HG02884 (cell line): ENCODE data around the gene HLF.

Source experiments
- ATAC-seq: cut with Tn5 transposase; IDR thresholded peaks from one replicate; pipeline ENCODE4 v1.9.1; 2021; ENCODE audit warnings: mild to moderate bottlenecking, moderate library complexity; ENCODE audit not compliant: unreplicated experiment

HLF gene

GRCh38 chr17:55254375-55254774 lies 10.4 kb upstream of the HLF start:
- ATAC-seq = no peak

DNA sequence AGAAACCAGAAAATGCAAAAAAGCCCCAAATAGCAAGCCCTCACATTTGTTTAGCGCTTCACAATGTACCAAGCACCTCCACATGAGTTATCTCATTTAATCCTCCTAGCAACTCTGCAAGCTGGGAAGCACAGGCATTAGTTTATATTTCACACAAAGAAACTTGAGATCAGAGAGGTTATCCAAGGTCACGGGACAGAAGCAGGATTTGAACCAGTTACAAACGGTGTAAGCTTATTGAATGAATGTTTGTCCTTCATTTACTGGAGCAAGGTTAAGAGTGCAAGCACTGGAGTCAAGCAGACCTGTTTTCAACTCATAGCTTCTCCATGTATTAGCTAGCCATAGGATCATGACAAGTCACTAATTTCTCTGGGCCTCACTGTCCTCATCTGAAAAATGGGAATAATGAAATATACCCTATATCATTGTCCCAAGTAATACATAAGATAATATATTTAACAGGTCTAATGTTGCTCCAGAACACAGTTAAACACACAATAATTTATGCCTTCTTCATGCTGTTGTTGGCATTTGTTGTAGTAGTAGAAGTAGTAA lies 6.1 kb upstream of the HLF start:
- no peak for ATAC-seq

- ATAC-seq = no peak
These were observed 5.1 kb upstream of the HLF start for GRCh38 chr17:55259684-55260111.

- no peak for ATAC-seq
These were observed 3.4 kb upstream of the HLF start for GRCh38 chr17:55261311-55261710.

DNA sequence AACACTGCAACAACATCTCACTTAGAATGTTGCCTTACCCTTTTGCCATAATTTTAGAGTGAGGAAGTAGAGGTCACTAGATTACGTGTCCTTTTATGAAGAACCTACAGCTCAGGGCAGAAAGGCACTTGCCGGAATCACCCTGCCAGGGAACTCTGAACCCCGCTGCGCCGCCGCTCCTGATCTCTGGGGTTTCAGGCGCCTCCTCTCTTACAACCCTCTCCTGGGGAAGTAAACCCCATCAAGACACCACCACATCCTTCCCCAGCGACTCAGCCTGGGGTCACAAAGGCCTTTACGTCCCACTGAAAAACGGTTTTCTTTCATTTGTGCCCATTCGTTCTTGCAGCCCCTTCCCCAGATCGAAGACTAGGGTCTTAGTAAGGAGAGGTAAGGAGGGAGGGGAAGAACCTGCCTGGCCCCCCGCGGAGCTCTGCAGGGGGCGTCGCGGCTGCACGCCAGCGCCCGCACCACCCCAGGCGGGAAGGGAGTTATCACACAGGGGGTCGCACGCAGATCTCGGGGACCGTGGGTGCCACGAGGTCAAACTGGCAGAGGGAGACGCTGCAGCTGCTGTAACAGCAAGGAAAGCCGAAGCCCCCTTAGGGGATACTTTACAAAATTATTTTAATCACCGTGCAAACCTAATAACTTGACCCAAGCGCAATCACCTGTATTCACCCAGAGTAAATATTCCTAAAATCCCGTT lies 1.0 kb upstream of the HLF start:
- ATAC-seq = no peak

DNA sequence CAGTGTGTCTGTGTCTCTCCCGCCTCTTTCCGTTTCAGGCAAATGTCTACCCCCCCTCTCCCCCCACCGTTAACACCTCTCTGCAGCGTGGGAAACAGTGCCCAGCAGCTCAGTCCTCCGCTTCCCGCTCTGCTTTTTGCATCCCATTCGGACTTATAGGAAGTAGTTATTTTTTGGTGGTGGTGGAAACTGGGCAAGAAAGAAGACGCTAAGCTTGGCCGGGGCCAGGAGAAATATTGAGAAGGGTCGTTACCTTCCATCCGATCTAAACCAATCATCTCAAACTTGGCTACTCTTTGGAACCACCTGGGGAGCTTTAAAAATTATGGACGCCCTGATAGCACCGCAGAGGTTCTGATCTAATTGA lies 499 bp upstream of the HLF start:
- ATAC-seq = no peak

GRCh38 chr17:55265311-55266021 lies 706 bp downstream of the HLF start:
- no peak for ATAC-seq

GRCh38 chr17:55266051-55266957 lies 1.5 kb downstream of the HLF start:
- no peak for ATAC-seq

DNA sequence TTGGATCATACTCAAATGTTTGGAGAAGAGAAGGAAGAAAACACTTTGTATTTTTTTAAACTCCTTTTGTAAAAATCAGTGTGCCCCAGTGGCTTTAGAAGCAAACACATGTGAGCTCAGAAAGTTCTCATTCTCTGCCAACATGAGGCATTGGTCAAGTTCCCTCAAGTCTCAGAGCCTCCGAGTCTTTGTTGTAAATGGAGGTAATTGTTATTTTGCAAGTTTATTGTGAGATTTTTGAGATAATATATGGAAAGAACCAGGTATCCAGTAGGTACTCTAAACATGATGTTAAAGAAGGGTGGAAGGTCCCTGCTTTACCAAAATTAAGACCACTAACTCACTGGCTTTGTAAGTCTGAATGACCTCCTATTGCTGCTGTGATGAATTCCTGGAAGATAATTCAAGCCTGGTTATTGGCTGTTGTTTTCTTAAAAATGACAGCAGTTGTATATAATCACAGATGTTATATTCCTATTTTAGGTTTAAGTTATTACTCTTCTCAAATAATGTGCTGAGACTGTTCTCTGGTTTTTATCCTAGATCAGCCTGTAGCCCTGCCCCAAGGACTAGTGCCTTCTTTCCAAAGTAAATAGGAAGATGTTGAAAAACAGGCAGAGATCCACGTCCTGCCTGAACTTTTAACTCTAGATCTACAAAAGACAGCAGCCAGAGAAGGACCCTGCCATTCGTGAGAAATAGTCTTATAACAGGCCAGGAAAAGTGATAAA lies 2.4 kb downstream of the HLF start:
- ATAC-seq = no peak

- ATAC-seq = no peak
These were observed 3.3 kb downstream of the HLF start for GRCh38 chr17:55267777-55268648.

GRCh38 chr17:55268649-55269480 lies 4.1 kb downstream of the HLF start:
- ATAC-seq = no peak

GRCh38 chr17:55269894-55270293 lies 5.1 kb downstream of the HLF start:
- ATAC-seq = no peak

GRCh38 chr17:55271223-55271571 lies 6.4 kb downstream of the HLF start:
- no peak for ATAC-seq

DNA sequence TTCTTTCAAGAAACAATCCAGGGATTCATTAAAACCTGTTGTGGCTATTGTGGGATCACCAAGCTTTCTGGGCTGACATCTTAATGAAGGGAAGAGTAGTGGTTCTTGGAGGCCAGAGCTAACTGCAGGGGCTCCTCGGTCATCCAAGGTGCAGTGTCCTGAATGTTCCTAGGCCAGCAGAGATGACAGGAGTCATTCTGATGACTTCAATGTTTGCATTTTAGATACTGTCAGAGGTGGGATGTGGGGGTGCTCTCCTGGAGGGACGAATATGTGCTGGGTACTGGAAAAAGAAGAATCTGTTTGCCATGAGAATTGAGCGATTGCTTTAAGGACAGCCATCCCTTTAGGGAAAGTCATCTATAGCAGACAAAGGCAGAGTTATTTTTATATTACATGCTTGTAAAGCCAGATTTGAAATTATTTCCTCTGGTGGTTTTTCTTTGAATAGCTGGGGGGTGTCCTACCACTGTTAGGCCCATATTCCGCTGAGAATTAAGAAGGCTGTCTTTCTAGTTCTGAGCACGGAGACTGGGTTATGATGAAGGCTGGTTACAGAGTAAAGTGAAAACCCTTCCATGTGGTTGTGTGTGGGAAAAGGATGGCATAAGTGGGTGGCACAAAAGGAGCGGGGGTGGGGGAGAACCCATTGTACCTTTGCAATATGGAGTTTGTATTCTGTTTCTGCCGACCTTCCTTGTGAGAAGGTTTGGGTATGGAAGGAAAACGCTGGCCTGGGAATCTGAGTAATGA lies 7.4 kb downstream of the HLF start:
- no peak for ATAC-seq

GRCh38 chr17:55272711-55273578 lies 8.2 kb downstream of the HLF start:
- ATAC-seq = no peak

DNA sequence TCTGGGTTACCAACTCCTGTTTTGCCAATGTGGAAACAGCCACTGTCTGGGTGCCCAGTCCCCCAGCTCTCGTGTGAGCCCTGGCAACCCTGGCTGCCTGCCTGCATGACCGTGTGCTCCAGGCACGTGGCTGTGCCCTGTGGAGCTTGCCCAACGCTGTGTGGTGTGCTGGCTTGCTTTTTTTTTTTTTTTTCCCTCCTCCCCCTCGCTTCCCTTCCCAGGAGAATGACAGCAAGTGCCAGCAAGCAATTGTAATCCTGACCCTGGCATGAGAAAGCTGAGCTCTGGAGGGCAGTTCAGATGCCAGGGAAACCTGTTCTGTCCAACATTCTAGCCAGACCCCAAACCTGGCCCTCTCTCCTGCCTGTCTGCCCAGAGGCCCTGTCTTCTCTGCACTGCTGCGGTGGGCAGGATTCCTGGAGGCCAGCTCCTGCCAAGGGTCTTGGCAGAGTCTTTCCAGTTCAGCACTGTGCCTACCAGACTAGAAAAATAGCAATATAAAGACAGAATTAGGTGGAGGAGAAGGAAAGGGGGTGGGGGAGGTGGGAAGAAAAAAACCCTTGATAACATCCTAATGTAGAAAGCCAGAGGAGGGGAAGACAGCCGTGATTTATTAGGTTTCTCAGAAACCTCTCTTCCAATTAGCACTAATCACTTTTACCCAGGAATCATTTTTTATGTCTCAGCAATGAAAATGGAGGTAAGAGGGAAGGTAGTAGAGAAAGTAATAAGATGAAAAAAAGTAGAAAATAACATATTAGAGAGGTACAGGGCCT lies 9.0 kb downstream of the HLF start:
- no peak for ATAC-seq
